Mesothelial cell of epicardium (in vitro differentiated cells): ENCODE data around the gene KLHL6. TPM values are rescaled to one million over a fixed set of nuclear protein-coding genes. Genes with fewer than 3 reads are reported as not detected.

Experiments used
- DNase-seq, 2 experiments: peaks; one replicate each; pipeline ENCODE4 v3.0.0; 2021; ENCODE audit warnings: low spot score in 2 of 2; ENCODE audit not compliant: unreplicated experiment in 2 of 2
- H3K27ac Mint-ChIP-seq: 2 replicates; pipeline ENCODE4 v1.8.0; 2021; ENCODE audit warnings: mixed read lengths
- H3K27me3 Mint-ChIP-seq: 2 replicates; pipeline ENCODE4 v1.8.0; 2021; ENCODE audit warnings: low read depth, mixed read lengths
- H3K36me3 Mint-ChIP-seq: 2 replicates; pipeline ENCODE4 v1.8.0; 2021; ENCODE audit warnings: mixed read lengths
- H3K4me1 Mint-ChIP-seq: 2 replicates; pipeline ENCODE4 v1.8.0; 2021; ENCODE audit warnings: mixed read lengths
- H3K4me3 Mint-ChIP-seq: 2 replicates; pipeline ENCODE4 v1.8.0; 2021; ENCODE audit warnings: mild to moderate bottlenecking, moderate library complexity, mixed read lengths
- H3K9me3 Mint-ChIP-seq: 2 replicates; pipeline ENCODE4 v1.8.0; 2021; ENCODE audit warnings: mixed read lengths
- CTCF ChIP-seq: fragments of 200-600 bp; sonication (generic); IDR thresholded peaks from one replicate; pipeline ENCODE4 v1.5.0; 2021; ENCODE audit warnings: antibody characterized with exemption; ENCODE audit not compliant: unreplicated experiment
- total RNA-seq: library from RNA; stranded (reverse); gene quantifications from 3 replicates; pipeline ENCODE4 v1.2.1, GENCODE V29; 2021

The KLHL6 gene
- total RNA-seq, 1 donor from 2014 or later: 0.07 TPM

GRCh38 chr3:183504597-183504996 lies 50.9 kb downstream of the KLHL6 start:
- Mint-ChIP-seq H3K27ac (no peak overlapping the region), H3K4me3 (no peak overlapping the region), H3K36me3 (no peaks in the 10 kb centered on the region), H3K4me1 (no peaks in the 10 kb centered on the region), H3K27me3 (no peaks in the 10 kb centered on the region), H3K9me3 (peaks cover 17% of the 10 kb centered on the region)
- TF ChIP-seq CTCF: no peak
- no peak for DNase-seq

GRCh38 chr3:183503746-183504145 lies 51.8 kb downstream of the KLHL6 start:
- TF ChIP-seq CTCF: no peak
- H3K9me3 Mint-ChIP-seq: peaks cover 17% of the 10 kb centered on the region
- no peaks in the 10 kb centered on the region for H3K27me3 Mint-ChIP-seq
- no peak overlapping the region for H3K27ac Mint-ChIP-seq
- H3K4me3 Mint-ChIP-seq: no peak overlapping the region
- H3K36me3 Mint-ChIP-seq: no peaks in the 10 kb centered on the region
- H3K4me1 Mint-ChIP-seq: no peaks in the 10 kb centered on the region
- no peak for DNase-seq

- H3K9me3 Mint-ChIP-seq: peaks cover 17% of the 10 kb centered on the region
- H3K27ac Mint-ChIP-seq: no peak overlapping the region
- H3K27me3 Mint-ChIP-seq: no peaks in the 10 kb centered on the region
- no peaks in the 10 kb centered on the region for H3K36me3 Mint-ChIP-seq
- H3K4me1 Mint-ChIP-seq: no peaks in the 10 kb centered on the region
- H3K4me3 Mint-ChIP-seq: no peak overlapping the region
- no peak for TF ChIP-seq CTCF
- DNase-seq: no peak
Observed at GRCh38 chr3:183502237-183503181, 53.0 kb downstream of the KLHL6 start.

- Mint-ChIP-seq H3K4me3 (no peak overlapping the region), H3K36me3 (no peaks in the 10 kb centered on the region), H3K9me3 (peaks cover 10% of the 10 kb centered on the region), H3K27me3 (no peaks in the 10 kb centered on the region), H3K4me1 (no peaks in the 10 kb centered on the region), H3K27ac (no peak overlapping the region)
- TF ChIP-seq CTCF: no peak
- no peak for DNase-seq
Observed at GRCh38 chr3:183500981-183501704, 54.4 kb downstream of the KLHL6 start.

- Mint-ChIP-seq H3K4me1 (no peaks in the 10 kb centered on the region), H3K4me3 (no peak overlapping the region), H3K27ac (no peak overlapping the region), H3K36me3 (no peaks in the 10 kb centered on the region), H3K27me3 (no peaks in the 10 kb centered on the region), H3K9me3 (peaks cover 6% of the 10 kb centered on the region)
- no peak for DNase-seq
- TF ChIP-seq CTCF: no peak
Observed at GRCh38 chr3:183500319-183500718, 55.2 kb downstream of the KLHL6 start.
